ENCODE data around the gene DOLPP1. TPM values are rescaled to one million over a fixed set of nuclear protein-coding genes. Genes with fewer than 3 reads are reported as not detected.

DOLPP1 gene
- total RNA-seq, 1 experiment from 2014 or later = 24.4 TPM

GRCh38 chr9:129131300-129132145 lies 50.6 kb downstream of the DOLPP1 start:
- in situ Hi-C loops (cut with HindIII; ENCODE audit: low sequenced_read_pairs) = loop anchor here (10.0 kb wide), 2 partner anchors 413 to 493 kb away; partner anchors contain the start of genes C9orf50 and NTMT1
- peak; percentile 77 for DNase-seq (ENCODE audit: low spot score)

GRCh38 chr9:129133082-129133481 lies 52.2 kb downstream of the DOLPP1 start:
- DNase-seq (ENCODE audit: low spot score) = no peak
- in situ Hi-C loops (cut with HindIII; ENCODE audit: low sequenced_read_pairs) = loop anchor here (10.0 kb wide), 2 partner anchors 412 to 492 kb away; partner anchors contain the start of genes C9orf50 and NTMT1

- DNase-seq (ENCODE audit: low spot score) = no peak
- in situ Hi-C loops (cut with HindIII; ENCODE audit: low sequenced_read_pairs) = loop anchor here (10.0 kb wide), 2 partner anchors 409 to 489 kb away; partner anchors contain the start of genes C9orf50 and NTMT1
Measured at GRCh38 chr9:129135476-129135875, 54.6 kb downstream of the DOLPP1 start.

- in situ Hi-C loops (cut with HindIII; ENCODE audit: low sequenced_read_pairs) = loop anchor here (10.0 kb wide), 2 partner anchors 408 to 488 kb away; partner anchors contain the start of genes C9orf50 and NTMT1
- peak; percentile 81 for DNase-seq (ENCODE audit: low spot score)
Measured at GRCh38 chr9:129136446-129137035, 55.6 kb downstream of the DOLPP1 start.

GRCh38 chr9:129137292-129138143 lies 56.6 kb downstream of the DOLPP1 start:
- in situ Hi-C loops (cut with HindIII; ENCODE audit: low sequenced_read_pairs) = loop anchor here (10.0 kb wide), 2 partner anchors 407 to 487 kb away; partner anchors contain the start of genes C9orf50 and NTMT1
- no peak for DNase-seq (ENCODE audit: low spot score)

- DNase-seq (ENCODE audit: low spot score) = no peak
- in situ Hi-C loops (cut with HindIII; ENCODE audit: low sequenced_read_pairs) = loop anchor here (10.0 kb wide), 2 partner anchors 407 to 487 kb away; partner anchors contain the start of genes C9orf50 and NTMT1
Measured at GRCh38 chr9:129138144-129138462, 57.2 kb downstream of the DOLPP1 start.

GRCh38 chr9:129138476-129139232 lies 57.7 kb downstream of the DOLPP1 start:
- no peak for DNase-seq (ENCODE audit: low spot score)
- in situ Hi-C loops (cut with HindIII; ENCODE audit: low sequenced_read_pairs) = loop anchor here (10.0 kb wide), 2 partner anchors 406 to 486 kb away; partner anchors contain the start of genes C9orf50 and NTMT1

- DNase-seq (ENCODE audit: low spot score) = peak; percentile 95
- in situ Hi-C loops (cut with HindIII; ENCODE audit: low sequenced_read_pairs) = loop anchor here (10.0 kb wide), 2 partner anchors 405 to 485 kb away; partner anchors contain the start of genes C9orf50 and NTMT1
Measured at GRCh38 chr9:129139233-129139992, 58.5 kb downstream of the DOLPP1 start.

GRCh38 chr9:129139993-129140396 lies 59.1 kb downstream of the DOLPP1 start:
- peak; percentile 95 for DNase-seq (ENCODE audit: low spot score)
- in situ Hi-C loops (cut with HindIII; ENCODE audit: low sequenced_read_pairs) = loop anchor here (10.0 kb wide), 2 partner anchors 405 to 485 kb away; partner anchors contain the start of genes C9orf50 and NTMT1

Other genes starting within 250 kb of the DOLPP1 start
- 10.5 and 14.8 TPM in 2 replicates for gene KYAT1, start 199.2 kb upstream of the DOLPP1 start, total RNA-seq (2014; rRNA removed; shearing (Covaris generic))
- gene LRRC8A, start 199.0 kb upstream of the DOLPP1 start, total RNA-seq (2014; rRNA removed; shearing (Covaris generic)) = 19.6 and 38.7 TPM in 2 replicates
- gene PHYHD1, start 160.1 kb upstream of the DOLPP1 start, total RNA-seq (2014; rRNA removed; shearing (Covaris generic)) = 13.8 and 17.6 TPM in 2 replicates
- 33.7 and 38.6 TPM in 2 replicates for gene DOLK, start 133.5 kb upstream of the DOLPP1 start, total RNA-seq (2014; rRNA removed; shearing (Covaris generic))
- 33.2 and 68.6 TPM in 2 replicates for gene NUP188, start 133.4 kb upstream of the DOLPP1 start, total RNA-seq (2014; rRNA removed; shearing (Covaris generic))
- 43.6 and 54.3 TPM in 2 replicates for gene SH3GLB2, start 52.8 kb upstream of the DOLPP1 start, total RNA-seq (2014; rRNA removed; shearing (Covaris generic))
- 7.8 and 20.5 TPM in 2 replicates for gene MIGA2, start 44.5 kb upstream of the DOLPP1 start, total RNA-seq (2014; rRNA removed; shearing (Covaris generic))
- gene CRAT, start 29.7 kb downstream of the DOLPP1 start, total RNA-seq (2014; rRNA removed; shearing (Covaris generic)) = 21.5 and 22.7 TPM in 2 replicates
- 215 and 261 TPM in 2 replicates for gene PTPA, start 30.3 kb downstream of the DOLPP1 start, total RNA-seq (2014; rRNA removed; shearing (Covaris generic))
- gene IER5L, start 97.2 kb downstream of the DOLPP1 start, total RNA-seq (2014; rRNA removed; shearing (Covaris generic)) = 92.7 and 121 TPM in 2 replicates

All from G401 (cell line).